ENCODE results near the gene COL20A1.

DNA sequence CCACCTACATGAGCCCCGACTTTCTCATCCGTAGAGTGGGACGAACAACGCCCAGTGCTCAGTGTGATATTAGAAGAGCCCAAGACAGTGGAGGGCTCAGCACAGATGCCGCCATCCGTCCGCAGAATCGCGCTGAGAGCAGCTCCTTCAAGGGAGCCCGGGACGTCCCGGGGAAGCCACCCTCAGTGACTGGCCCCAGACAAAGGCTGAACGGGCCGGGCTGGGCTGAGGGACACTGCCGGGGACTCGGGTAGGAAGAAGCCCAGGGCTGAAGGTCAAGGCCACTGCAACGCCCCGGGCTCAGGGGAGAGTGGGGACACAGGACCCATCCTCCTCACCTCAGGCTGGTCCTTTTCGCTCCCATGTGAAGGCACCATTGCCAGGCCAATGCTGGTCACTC is 81.0 kb downstream of the COL20A1 start:
- TF ChIP-seq POLR2A (IDR thresholded peaks at IDR 0.05; ENCODE audit: low read length) (no peak), GATA1 (IDR thresholded peaks at IDR 0.05; ENCODE audit: low read depth, low read length) (no peak)
